Urothelium cell line (cell line): ENCODE data around the gene OR2H2.

Experiments used
- DNase-seq: peaks from one replicate; pipeline ENCODE4 v3.0.0; 2011; ENCODE audit warnings: low spot score, mixed read lengths
- FAIRE-seq: peaks from 2 replicates; lab custom pipeline; 2011; peaks lifted over from hg19 to GRCh38; lab: Jason Lieb, UNC

Gene OR2H2

DNA sequence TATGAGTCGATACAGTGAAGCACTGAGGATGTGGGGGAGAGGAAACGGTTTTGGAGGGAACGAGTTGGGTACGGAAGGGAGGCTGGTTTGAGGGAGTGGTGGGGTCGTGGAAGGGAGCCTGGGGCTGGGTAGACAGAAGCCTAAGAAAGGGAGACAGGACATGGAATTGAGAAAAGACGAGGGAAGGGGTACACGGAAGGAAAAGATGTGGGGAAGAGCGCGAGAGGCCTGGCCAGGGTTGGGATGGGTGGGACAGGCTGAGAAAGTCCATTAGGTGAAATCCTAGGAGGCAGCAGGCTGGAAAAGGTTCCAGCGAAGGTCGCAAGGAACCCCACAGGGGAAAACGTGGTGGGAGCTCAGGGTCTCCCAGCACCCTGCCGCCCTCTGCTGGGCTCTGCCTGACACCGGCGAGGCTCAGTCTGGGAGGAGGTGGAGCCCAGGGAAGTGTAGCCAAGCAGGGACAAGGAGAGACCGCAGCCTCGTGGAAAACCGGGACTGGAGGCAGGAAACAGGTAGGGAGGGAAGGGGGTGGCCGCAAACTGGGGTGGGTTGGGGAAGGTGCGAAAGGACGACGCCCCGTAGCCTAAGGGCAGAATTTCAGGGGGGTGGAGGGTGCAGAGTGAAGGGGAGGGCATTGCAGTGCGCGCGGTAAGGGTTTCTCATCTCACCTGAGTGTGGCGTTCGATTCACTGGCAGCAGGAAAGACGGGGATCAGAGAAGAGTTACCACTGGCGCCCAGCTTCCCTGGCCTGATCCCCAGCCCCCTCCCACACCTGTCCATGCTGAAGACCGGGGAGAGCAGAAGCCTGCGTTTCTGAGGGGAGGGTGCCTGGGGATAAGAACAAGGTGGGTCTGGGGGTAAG lies 43.7 kb downstream of the OR2H2 start:
- DNase-seq = peak; percentile 87
- FAIRE-seq = peak; percentile 86

DNA sequence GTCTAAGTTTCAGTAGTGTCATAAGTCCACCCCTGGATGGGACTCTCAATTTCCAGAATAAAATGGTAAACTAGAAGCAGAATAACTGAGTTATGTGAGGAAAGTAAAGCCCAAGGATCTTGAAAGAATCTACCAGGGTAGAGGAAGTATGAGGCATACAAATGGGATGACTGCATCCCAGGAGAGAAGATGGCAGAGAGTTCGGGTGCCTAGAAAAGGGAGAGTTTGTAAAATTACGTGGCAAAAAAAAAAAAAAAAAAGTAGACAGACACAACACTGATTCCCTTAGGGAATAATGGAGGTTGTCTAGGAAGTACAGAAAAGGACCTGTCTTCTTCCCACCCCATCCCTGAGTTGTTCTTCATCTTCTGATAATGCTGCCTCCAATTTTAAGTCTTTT lies 44.6 kb downstream of the OR2H2 start:
- FAIRE-seq (no peak), DNase-seq (no peak)

- no peak for DNase-seq
- no peak for FAIRE-seq
Observed at GRCh38 chr6:29630315-29630714, 45.4 kb downstream of the OR2H2 start.

DNA sequence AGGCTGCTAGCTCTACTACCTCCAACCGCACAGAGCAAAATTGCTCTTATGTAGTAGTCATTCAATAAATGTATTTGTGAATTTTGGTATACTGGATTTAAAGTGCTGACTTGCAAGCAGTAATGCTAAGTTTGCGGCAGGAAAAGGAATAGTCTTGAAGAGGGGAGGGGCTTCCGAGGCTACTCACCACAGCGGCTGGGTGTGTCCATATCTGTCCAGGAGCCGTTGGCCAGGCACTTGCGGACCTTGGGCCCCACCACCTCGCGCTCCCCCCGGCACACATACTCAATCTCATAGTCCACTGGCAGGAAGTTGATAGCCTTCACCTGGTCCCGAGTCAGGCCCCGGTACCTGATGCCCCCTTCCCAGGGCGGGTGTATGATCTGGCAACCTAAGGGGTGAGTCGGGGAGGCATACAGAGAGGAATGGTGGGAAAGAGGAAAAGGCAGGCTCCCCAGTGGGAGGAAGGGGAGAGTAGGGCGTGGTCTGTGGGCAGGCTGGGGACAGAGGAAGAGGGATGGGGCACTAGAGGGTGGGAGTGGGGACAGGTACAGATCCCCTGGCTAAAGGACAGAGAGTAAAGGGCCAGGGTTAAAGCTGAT lies 46.4 kb downstream of the OR2H2 start:
- FAIRE-seq = peak; percentile 17
- peak; percentile 39 for DNase-seq

GRCh38 chr6:29631860-29632731 lies 47.2 kb downstream of the OR2H2 start:
- DNase-seq (peak; percentile 76), FAIRE-seq (no peak)

DNA sequence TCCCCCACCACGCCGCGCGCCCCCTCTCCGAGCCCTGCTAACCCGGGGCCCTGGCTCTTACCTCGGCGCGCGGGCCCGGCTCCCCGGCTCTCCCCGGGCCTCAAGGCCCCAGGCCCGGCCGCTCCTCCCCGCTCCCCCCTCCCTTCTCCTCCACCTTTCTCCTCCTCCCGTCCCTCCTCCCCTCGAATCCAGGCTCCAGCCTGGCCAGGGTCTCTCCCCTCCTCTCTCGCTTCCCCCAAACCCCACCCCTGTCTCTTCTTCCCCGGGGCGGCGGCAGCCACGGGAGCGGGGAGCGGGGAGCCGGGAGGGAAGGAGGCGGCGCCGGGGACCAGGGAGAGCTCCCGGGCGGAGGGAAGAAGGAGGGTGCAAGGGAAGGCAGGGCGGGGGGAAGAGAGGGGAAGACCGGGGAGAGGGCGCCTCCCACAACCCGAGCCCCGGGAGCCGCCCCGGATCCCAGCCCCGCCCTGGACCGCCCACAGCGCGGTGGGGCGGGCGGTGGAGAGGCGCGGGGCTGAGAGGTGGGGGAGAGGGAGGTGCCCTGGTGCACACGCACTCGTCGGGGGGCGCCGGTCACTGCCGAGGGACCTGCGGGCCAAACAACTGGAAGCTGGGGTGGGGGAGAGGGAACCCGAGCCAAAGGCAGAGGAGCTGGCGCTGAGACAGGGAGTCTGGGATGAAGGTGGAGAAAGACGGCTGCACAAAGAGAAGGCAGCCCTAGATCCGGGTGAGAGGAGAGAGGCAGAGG lies 48.0 kb downstream of the OR2H2 start, which contains the start of gene GABBR1:
GABBR1 (minus strand) TSS at position 395 of the 745 bp plus-strand sequence. CDS start 798 bp downstream, outside the sequence.
- FAIRE-seq = peak; percentile 40
- peak; percentile 97 for DNase-seq

GRCh38 chr6:29633534-29633905 lies 48.6 kb downstream of the OR2H2 start:
- DNase-seq (no peak), FAIRE-seq (no peak)

DNA sequence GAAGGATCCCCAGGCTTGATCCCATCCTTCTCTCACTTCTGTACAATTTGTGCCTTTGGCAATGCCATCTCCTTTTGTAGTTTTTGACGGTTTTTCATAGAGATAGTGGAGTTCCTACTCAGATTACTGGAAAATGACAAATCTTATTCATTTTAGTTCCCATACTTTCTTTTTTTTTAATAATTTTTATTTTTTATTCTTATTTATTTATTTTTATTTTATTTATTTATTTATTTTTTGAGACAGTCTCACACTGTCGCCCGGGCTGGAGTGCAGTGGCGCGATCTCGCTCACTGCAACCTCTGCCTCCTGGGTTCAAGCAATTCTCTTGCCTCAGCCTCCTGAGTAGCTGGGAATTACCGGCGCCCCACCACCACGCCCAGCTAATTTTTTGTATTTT lies 52.3 kb downstream of the OR2H2 start:
- FAIRE-seq (no peak), DNase-seq (no peak)
